SK-N-SH treated with all-trans-retinoic acid at 6 μM for 48 hours (cell line): ENCODE data around the gene NTNG1.

ENCODE experiments used
- ARNTL ChIP-seq: fragments of 450-650 bp; formaldehyde crosslinking; IDR thresholded peaks from 2 replicates; pipeline ENCODE4 v1.5.0; 2020; ENCODE audit warnings: low read depth, mild to moderate bottlenecking, moderate library complexity, borderline replicate concordance
- BACH2 ChIP-seq: fragments of 250-450 bp; sonication (Bioruptor Pico); IDR thresholded peaks from 2 replicates; pipeline ENCODE4 v1.9.0; 2021; ENCODE audit warnings: mild to moderate bottlenecking, borderline replicate concordance
- CSRNP3 ChIP-seq: fragments of 250-450 bp; sonication (Bioruptor Pico); IDR thresholded peaks from 2 replicates; pipeline ENCODE4 v1.5.1; 2021; ENCODE audit warnings: mild to moderate bottlenecking, moderate library complexity
- ESRRG ChIP-seq: fragments of 250-450 bp; sonication (Bioruptor Pico); IDR thresholded peaks from 2 replicates; pipeline ENCODE4 v1.6.1; 2021; ENCODE audit warnings: mild to moderate bottlenecking
- OSR1 ChIP-seq: fragments of 250-450 bp; sonication (Bioruptor Pico); IDR thresholded peaks from 2 replicates; pipeline ENCODE4 v1.8.0; 2022; ENCODE audit warnings: moderate library complexity, mild to moderate bottlenecking, inconsistent platforms
- TCF4 ChIP-seq: fragments of 250-450 bp; sonication (Bioruptor Pico); IDR thresholded peaks from 2 replicates; pipeline ENCODE4 v1.8.0; 2021; ENCODE audit warnings: mild to moderate bottlenecking, moderate library complexity, borderline replicate concordance
- ZNF565 ChIP-seq: fragments of 450-650 bp; formaldehyde crosslinking; conservative IDR thresholded peaks from 2 replicates; pipeline ENCODE4 v1.5.0; 2020; ENCODE audit warnings: low read depth, mild to moderate bottlenecking, moderate library complexity
- TF ChIP-seq, protein P1 (sequence below): fragments of 250-450 bp; sonication (Bioruptor Pico); IDR thresholded peaks from 2 replicates; pipeline ENCODE4 v1.8.0; 2020; ENCODE audit warnings: mild to moderate bottlenecking, moderate library complexity, borderline replicate concordance

- no peak for TF ChIP-seq ZNF565
- no peak for TF ChIP-seq TCF4
- no peak for TF ChIP-seq ESRRG (CRISPR knock-in tag)
- TF ChIP-seq OSR1 (CRISPR knock-in tag) = no peak
- no peak for TF ChIP-seq BACH2 (CRISPR knock-in tag)
- TF ChIP-seq, protein P1, sequence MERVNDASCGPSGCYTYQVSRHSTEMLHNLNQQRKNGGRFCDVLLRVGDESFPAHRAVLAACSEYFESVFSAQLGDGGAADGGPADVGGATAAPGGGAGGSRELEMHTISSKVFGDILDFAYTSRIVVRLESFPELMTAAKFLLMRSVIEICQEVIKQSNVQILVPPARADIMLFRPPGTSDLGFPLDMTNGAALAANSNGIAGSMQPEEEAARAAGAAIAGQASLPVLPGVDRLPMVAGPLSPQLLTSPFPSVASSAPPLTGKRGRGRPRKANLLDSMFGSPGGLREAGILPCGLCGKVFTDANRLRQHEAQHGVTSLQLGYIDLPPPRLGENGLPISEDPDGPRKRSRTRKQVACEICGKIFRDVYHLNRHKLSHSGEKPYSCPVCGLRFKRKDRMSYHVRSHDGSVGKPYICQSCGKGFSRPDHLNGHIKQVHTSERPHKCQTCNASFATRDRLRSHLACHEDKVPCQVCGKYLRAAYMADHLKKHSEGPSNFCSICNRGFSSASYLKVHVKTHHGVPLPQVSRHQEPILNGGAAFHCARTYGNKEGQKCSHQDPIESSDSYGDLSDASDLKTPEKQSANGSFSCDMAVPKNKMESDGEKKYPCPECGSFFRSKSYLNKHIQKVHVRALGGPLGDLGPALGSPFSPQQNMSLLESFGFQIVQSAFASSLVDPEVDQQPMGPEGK (CRISPR knock-in tag) = no peak
- TF ChIP-seq ARNTL (CRISPR knock-in tag) = no peak
- no peak for TF ChIP-seq CSRNP3 (CRISPR knock-in tag)
Observed at GRCh38 chr1:107124694-107125093, 16.1 kb upstream of the NTNG1 start.
